Endothelial cell of umbilical vein (primary cell): ENCODE measurements around the gene KCNJ18. TPM values are rescaled to one million over a fixed set of nuclear protein-coding genes. Genes with fewer than 3 reads are reported as not detected.
"Not testable (repeated sequence)": the region's sequence is repeated elsewhere in the genome, so short reads cannot be mapped to it uniquely, and the experiment has no call there.

Experiments
- Bru-seq: library from RNA; stranded (reverse); fragments of 400-500 nt; gene quantifications from one replicate; lab custom pipeline; 2021; lab: Mats Ljungman, UMichigan
- BruChase-seq, 2 experiments: library from RNA; stranded (reverse); fragments of 400-500 nt; gene quantifications; one replicate each; lab custom pipeline; 2021; lab: Mats Ljungman, UMichigan
- BruUV-seq: library from RNA; stranded (reverse); fragments of 400-500 nt; replicated peaks from 2 replicates; lab custom pipeline; 2021; lab: Mats Ljungman, UMichigan
- CTCF ChIA-PET: fragments of 300-600, 350-600 bp; sonication (Branson Sonifier 250); formaldehyde crosslinking; loops from one replicate; lab custom pipeline; 2021; ENCODE audit warnings: antibody characterized with exemption, inconsistent platforms; lab: Charles Lee
- POLR2A ChIA-PET: fragments of 300-600, 350-600 bp; sonication (Branson Sonifier 250); formaldehyde crosslinking; loops from one replicate; lab custom pipeline; 2021; ENCODE audit warnings: antibody characterized with exemption, inconsistent platforms; lab: Charles Lee
- DNase-seq: peaks from one replicate; pipeline ENCODE4 v3.0.0-alpha.2; 2011; ENCODE audit warnings: low read depth, low spot score
- FAIRE-seq: peaks from 2 replicates; lab custom pipeline; 2011; peaks lifted over from hg19 to GRCh38; lab: Jason Lieb, UNC
- H2AFZ ChIP-seq: 2 replicates; pipeline ENCODE4 v1.6.0; 2012; ENCODE audit warnings: low read depth, low read length, control low read depth, inconsistent platforms
- H3K27ac ChIP-seq: 2 replicates; pipeline ENCODE4 v1.5.1; 2011; ENCODE audit warnings: low read depth, mild to moderate bottlenecking, control low read depth, low read length, moderate library complexity; ENCODE audit not compliant: insufficient read depth
- H3K27me3 ChIP-seq, 2 experiments: 2 replicates each; pipeline versions ENCODE4 v1.6.0 to v1.6.1; 2011; ENCODE audit warnings: low read length in 2 of 2, mixed read lengths in 1 of 2; ENCODE audit not compliant: control insufficient read depth in 2 of 2, insufficient read depth in 2 of 2
- H3K36me3 ChIP-seq, 2 experiments: 2 replicates in 1 of 2; 3 replicates in 1 of 2; pipeline ENCODE4 v1.5.1; 2011; ENCODE audit warnings: low read length in 2 of 2, mild to moderate bottlenecking in 1 of 2, moderate library complexity in 1 of 2; ENCODE audit not compliant: control insufficient read depth in 2 of 2, insufficient read depth in 2 of 2; ENCODE audit errors: extremely low read depth in 1 of 2
- H3K4me1 ChIP-seq: 3 replicates; pipeline ENCODE4 v1.5.1; 2011; ENCODE audit warnings: mild to moderate bottlenecking, low read length; ENCODE audit not compliant: control insufficient read depth, insufficient read depth; ENCODE audit errors: extremely low read depth
- H3K4me2 ChIP-seq: 2 replicates; pipeline ENCODE4 v1.6.1; 2011; ENCODE audit warnings: low read length, control low read depth, mixed read lengths; ENCODE audit not compliant: insufficient read depth
- H3K4me3 ChIP-seq, 3 experiments: fragments of 200-600 bp in 1 of 3; sonication (generic), shearing (Covaris generic) in 1 of 3; replicated peaks in 1 of 3; 2 replicates each; pipeline ENCODE4 v1.5.1; 2011 to 2016; ENCODE audit warnings: control low read depth in 3 of 3, low read length in 3 of 3, mild to moderate bottlenecking in 2 of 3, inconsistent platforms in 1 of 3, low read depth in 1 of 3, moderate library complexity in 1 of 3; ENCODE audit not compliant: insufficient read depth in 1 of 3
- H3K79me2 ChIP-seq: 2 replicates; pipeline ENCODE4 v1.6.0; 2012; ENCODE audit warnings: low read length, inconsistent platforms; ENCODE audit not compliant: control insufficient read depth, insufficient read depth
- H3K9ac ChIP-seq: replicated peaks from 2 replicates; pipeline ENCODE3; 2011; ENCODE audit warnings: low read length, control low read depth; ENCODE audit not compliant: insufficient read depth; ENCODE audit errors: extremely low read depth
- H3K9me1 ChIP-seq: replicated peaks from 3 replicates; pipeline ENCODE4 v1.6.0; 2011; ENCODE audit warnings: mild to moderate bottlenecking, low read length; ENCODE audit not compliant: control insufficient read depth, insufficient read depth; ENCODE audit errors: extremely low read depth
- H3K9me3 ChIP-seq: replicated peaks from 2 replicates; pipeline ENCODE4 v1.5.1; 2012; ENCODE audit warnings: low read length, inconsistent platforms; ENCODE audit not compliant: control insufficient read depth, insufficient read depth
- H4K20me1 ChIP-seq: replicated peaks from 2 replicates; pipeline ENCODE3; 2011; ENCODE audit warnings: mild to moderate bottlenecking, low read length; ENCODE audit not compliant: control insufficient read depth, insufficient read depth; ENCODE audit errors: extremely low read depth
- dilution Hi-C: fragments of 300-500 bp; cut with MboI; formaldehyde crosslinking; loops from one replicate; pipeline ENCODE4 v1.15.0; 2019; ENCODE audit warnings: low sequenced_read_pairs; ENCODE audit not compliant: extremely low pct_ligation_motif_present
- intact Hi-C: fragments of 100-400 bp; cut with micrococcal nuclease; formaldehyde crosslinking; loops from one replicate; pipeline ENCODE4 v1.10.0; 2022
- long read RNA-seq: library from polyadenylated mRNA; stranded (forward); transcript quantifications from one replicate; pipeline ENCODE4 v2.0.0, GENCODE V29; 2021
- polyA minus RNA-seq, 3 experiments: library from RNA; depleted of rRNA, polyadenylated mRNA; stranded (reverse); fragments of >200 nt; gene quantifications; 1 replicate in 1 of 3; 2 replicates in 2 of 3; pipeline ENCODE4 v1.2.3, GENCODE V29; 2011
- polyA plus RNA-seq, 4 experiments: library from polyadenylated mRNA; depleted of rRNA in 3 of 4; stranded (reverse) in 3 of 4; unstranded in 1 of 4; fragments of >200 nt; gene quantifications; 2 replicates each; pipeline versions ENCODE4 v1.2.1 to v1.2.3, GENCODE V29; 2011 to 2012; ENCODE audit warnings: missing spikeins in 1 of 4
- total RNA-seq: library from RNA; stranded (reverse); gene quantifications from 2 replicates; pipeline ENCODE4 v1.2.3, GENCODE V29; 2021

KCNJ18 gene
- total RNA-seq (not detected in 2 replicates), polyA plus RNA-seq (not detected in 2 replicates), polyA minus RNA-seq (not detected in 2 replicates), Bru-seq, nascent RNA (not detected), BruChase-seq, experiment 1, labeled RNA remaining after a 6-hour chase (not detected), BruChase-seq, experiment 2, labeled RNA remaining after a 2-hour chase (not detected)
- polyA plus RNA-seq (2011; cell fraction: cytosol; rRNA removed): not detected in 2 replicates
- polyA plus RNA-seq (2011; cell fraction: nucleus; rRNA removed): not detected in 2 replicates
- not detected in 2 replicates for polyA plus RNA-seq (2012)
- not detected for polyA minus RNA-seq (2011; cell fraction: cytosol; rRNA and poly(A)+ RNA removed)
- polyA minus RNA-seq (2011; cell fraction: nucleus; rRNA and poly(A)+ RNA removed): not detected in 2 replicates
- long read RNA-seq: 0 reads

DNA sequence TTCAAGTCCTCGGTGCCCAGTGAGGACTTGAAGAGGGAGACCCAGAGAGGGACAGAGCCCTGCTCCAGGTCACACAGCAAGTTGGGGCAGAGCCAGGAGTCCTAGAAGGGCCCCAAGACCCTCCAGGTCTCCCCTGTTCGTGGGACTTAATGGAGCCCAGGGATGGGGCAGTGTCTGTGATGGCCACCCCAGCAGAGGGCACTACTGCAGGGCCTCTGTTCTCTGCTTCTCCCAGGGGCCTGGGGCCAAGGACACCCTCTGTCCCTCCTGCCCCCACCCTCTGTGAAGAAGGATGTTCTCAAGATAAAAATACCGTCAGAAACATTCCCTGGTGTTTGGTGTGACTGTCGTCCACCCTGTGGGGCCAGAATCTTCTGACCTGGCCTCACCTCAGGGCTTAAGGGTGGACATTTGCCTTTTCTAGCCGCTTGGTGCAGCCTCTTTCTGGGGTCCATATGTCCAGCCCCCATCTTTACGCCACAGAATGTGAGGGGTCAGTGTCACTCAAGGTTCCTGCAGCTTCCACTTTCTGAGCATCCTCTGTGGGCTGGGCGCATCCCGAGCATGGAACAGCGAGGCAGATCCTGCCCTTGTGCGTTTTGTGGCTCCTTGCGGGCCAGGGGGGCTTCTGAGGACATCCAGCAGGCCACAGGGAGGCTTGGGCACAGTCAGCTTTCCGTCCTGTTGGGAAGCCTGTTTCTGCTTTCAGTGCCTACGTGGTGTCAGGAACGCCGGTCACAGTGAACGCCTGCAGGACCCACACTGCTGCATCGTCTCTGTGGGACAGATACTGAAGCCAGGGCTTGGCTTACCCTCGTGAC lies at the start of gene KCNJ18:
TSS of gene KCNJ18 (plus strand) at position 641 of the 821 bp plus-strand sequence. CDS start 10,264 bp downstream, outside the sequence.
- H2AFZ ChIP-seq, BruUV-seq, H3K4me3 ChIP-seq, CTCF ChIA-PET, H3K36me3 ChIP-seq, intact Hi-C loops, DNase-seq, H3K9me1 ChIP-seq, POLR2A ChIA-PET, H4K20me1 ChIP-seq, H3K9ac ChIP-seq, dilution Hi-C loops, H3K4me1 ChIP-seq, H3K9me3 ChIP-seq, H3K27me3 ChIP-seq, H3K27ac ChIP-seq, H3K4me2 ChIP-seq, H3K79me2 ChIP-seq, FAIRE-seq: not testable (repeated sequence)

DNA sequence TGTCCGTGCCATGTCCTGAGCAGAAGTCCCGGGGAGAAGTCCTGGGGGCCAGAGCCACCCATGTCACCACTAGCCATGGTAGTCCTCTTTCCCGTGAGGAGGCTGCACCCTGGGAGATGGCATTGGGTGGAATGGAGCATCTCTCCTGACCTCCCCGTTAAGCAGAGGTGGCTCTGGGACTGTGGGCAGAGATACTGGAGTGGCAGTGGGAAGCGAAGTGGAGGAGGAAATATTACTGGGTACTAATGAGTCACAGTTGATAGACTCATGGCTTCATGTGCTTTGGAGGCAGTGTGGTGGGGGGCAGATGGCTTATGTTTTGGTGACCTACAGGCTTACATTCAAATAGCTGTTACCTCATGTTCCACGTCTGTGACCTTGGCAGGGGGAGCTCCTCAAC lies 44.2 kb upstream of the KCNJ18 start:
- H3K4me1 ChIP-seq, H3K9ac ChIP-seq, POLR2A ChIA-PET, intact Hi-C loops, H3K9me1 ChIP-seq, H3K27me3 ChIP-seq, H3K36me3 ChIP-seq, H3K4me2 ChIP-seq, H3K27ac ChIP-seq, CTCF ChIA-PET, DNase-seq, FAIRE-seq, H3K79me2 ChIP-seq, H3K9me3 ChIP-seq, BruUV-seq, H4K20me1 ChIP-seq, H2AFZ ChIP-seq, H3K4me3 ChIP-seq, dilution Hi-C loops: not testable (repeated sequence)

DNA sequence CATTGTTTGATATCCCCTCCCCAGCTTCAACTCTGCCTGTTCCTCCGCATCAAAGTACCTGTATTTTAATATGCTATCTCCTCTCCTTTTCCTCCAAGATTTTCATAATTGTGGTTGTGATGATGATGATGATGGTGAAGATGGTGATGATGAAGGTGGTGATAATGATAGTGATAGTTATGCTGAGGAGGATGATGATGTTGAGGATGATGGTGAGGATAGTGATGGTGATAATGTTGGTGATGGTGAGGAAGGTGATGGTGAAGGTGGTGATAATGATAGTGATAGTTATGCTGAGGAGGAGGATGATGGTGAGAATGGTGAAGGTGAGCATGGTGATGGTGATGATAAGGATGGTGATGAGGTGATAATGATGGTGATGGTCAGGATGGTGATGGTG lies 42.3 kb upstream of the KCNJ18 start:
- H4K20me1 ChIP-seq, dilution Hi-C loops, H3K9ac ChIP-seq, H3K4me1 ChIP-seq, H3K27me3 ChIP-seq, POLR2A ChIA-PET, BruUV-seq, H3K9me3 ChIP-seq, CTCF ChIA-PET, H3K36me3 ChIP-seq, intact Hi-C loops, H3K4me3 ChIP-seq, H2AFZ ChIP-seq, DNase-seq, H3K9me1 ChIP-seq, H3K79me2 ChIP-seq, FAIRE-seq, H3K4me2 ChIP-seq, H3K27ac ChIP-seq: not testable (repeated sequence)

DNA sequence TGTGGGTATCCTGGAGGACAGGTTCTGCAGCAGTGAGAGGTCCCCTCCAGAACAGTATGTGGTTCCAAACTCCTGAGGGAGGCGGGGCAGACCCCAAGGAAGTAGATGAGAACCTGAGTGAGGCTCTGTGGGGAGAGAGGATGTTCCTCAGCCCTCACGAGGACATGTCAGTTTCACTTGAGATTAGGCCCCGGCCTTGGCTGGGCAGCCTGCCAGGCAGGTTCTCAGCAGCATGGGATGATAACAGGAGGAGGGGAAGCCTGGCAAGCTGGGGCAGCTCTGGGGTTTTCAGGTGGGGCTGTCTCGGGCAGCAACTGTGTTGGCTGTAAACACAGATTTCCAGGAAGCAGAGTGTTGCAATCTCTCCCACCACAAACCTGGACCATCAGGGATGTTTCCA lies 40.3 kb upstream of the KCNJ18 start:
- H4K20me1 ChIP-seq, POLR2A ChIA-PET, intact Hi-C loops, H3K4me1 ChIP-seq, H3K27ac ChIP-seq, H3K9ac ChIP-seq, H3K27me3 ChIP-seq, DNase-seq, H3K4me2 ChIP-seq, FAIRE-seq, H3K79me2 ChIP-seq, dilution Hi-C loops, H3K9me3 ChIP-seq, CTCF ChIA-PET, H3K36me3 ChIP-seq, H2AFZ ChIP-seq, H3K9me1 ChIP-seq, BruUV-seq, H3K4me3 ChIP-seq: not testable (repeated sequence)
